SK-N-MC (cell line): ENCODE data around the gene SRM.
"Not testable (repeated sequence)": the region's sequence is repeated elsewhere in the genome, so short reads cannot be mapped to it uniquely, and the experiment has no call there.

ENCODE experiments used
- EZH2 ChIP-seq: fragments of 200-600 bp; sonication (generic); IDR thresholded peaks from one replicate; pipeline ENCODE4 v1.6.1; 2017; ENCODE audit warnings: antibody characterized with exemption
- FOXP2 ChIP-seq: optimal IDR thresholded peaks from 2 replicates; pipeline ENCODE3; 2011; ENCODE audit warnings: mild to moderate bottlenecking, moderate library complexity; ENCODE audit not compliant: insufficient read depth; ENCODE audit errors: extremely low read length, control extremely low read depth
- POLR2AphosphoS5 ChIP-seq: IDR thresholded peaks from 2 replicates; pipeline ENCODE4 v1.6.1; 2012; ENCODE audit warnings: mild to moderate bottlenecking, low read depth, low read length, borderline replicate concordance

- not testable (repeated sequence) for TF ChIP-seq EZH2, POLR2AphosphoS5, FOXP2
These were observed 8.7 kb downstream of the SRM start for GRCh38 chr1:11051121-11051520.
